ENCODE measurements around the gene CACNB1.
"Not testable (repeated sequence)": the region's sequence is repeated elsewhere in the genome, so short reads cannot be mapped to it uniquely, and the experiment has no call there.

CACNB1 gene

DNA sequence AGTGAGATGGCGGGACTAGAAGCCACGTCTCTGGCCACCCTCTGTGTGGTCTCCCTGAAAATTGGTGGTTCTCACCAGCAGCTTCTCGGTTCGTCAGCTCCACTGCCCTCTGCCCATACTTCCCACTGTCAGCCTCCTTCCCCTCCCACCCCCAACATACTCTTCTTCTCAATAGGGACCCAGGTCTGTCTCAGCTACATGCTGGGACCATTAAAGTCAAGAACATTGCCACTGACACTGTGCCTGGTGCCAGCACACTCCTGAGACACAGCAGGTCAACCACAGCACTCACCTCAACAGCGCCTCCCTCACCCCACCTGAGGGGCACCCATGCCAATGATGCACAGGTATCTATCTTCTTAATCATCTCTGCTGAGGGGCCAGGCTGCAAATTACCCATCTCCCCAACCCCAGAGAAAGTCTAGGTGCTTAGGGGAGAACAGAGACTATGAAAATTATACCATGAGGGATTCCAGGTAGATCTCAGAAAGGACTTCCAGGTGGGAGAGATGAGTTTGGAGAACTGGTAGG, 47.3 kb downstream of the CACNB1 start:
- DNase-seq, result no peak

DNA sequence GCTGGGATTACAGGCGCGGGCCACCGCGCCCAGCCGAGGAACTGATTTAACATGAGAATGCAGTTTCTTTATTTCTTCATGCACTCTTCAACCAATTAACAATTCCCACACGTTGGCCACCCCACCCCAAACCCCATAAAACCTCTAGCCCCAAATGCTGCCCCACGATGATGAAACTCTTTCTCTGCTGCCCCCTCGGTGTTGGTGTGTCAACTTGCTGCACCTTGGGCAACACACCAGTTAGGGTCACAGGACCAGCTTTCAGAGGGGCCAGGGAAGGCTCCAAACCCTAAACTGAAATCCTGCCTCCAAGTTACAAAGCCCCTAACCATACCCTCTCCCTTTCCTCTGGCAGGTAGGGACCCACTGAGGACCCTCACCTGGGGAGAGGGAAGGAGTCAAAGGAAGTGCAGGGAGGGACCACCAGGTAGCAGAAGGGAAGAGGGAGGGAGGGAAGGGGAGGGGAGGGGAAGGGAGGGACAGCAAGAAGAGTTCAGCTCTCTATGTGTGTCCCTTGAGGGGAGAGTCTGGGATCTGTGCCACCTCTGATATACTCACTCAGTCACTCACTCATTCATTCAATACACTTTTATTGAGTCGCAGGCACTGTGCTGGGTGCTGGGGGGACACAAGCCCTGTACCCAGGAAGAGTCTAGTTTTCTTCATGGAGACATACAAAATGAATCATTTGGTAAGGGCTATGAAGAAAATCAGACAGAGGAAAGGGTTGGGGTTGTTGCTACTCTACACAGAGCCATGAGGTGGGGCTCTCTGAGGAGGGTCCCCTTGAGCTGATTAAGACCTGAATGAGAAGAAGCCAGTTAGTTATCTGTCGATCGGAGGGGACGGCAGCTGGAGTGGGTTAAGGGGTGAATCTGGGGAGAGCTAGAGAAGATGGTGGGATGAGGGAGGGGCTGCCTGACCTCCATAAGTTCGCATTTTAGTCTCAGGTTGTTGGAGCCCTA, 50.0 kb downstream of the CACNB1 start:
- DNase-seq, result no peak

GRCh38 chr17:39146273-39146672, 51.2 kb downstream of the CACNB1 start:
- DNase-seq, result no peak

- no peak for DNase-seq
These were observed 52.3 kb downstream of the CACNB1 start for GRCh38 chr17:39145143-39145542.

GRCh38 chr17:39144416-39144840, 53.0 kb downstream of the CACNB1 start:
- no peak for DNase-seq

GRCh38 chr17:39143552-39144093, 53.8 kb downstream of the CACNB1 start:
- no peak for DNase-seq

DNA sequence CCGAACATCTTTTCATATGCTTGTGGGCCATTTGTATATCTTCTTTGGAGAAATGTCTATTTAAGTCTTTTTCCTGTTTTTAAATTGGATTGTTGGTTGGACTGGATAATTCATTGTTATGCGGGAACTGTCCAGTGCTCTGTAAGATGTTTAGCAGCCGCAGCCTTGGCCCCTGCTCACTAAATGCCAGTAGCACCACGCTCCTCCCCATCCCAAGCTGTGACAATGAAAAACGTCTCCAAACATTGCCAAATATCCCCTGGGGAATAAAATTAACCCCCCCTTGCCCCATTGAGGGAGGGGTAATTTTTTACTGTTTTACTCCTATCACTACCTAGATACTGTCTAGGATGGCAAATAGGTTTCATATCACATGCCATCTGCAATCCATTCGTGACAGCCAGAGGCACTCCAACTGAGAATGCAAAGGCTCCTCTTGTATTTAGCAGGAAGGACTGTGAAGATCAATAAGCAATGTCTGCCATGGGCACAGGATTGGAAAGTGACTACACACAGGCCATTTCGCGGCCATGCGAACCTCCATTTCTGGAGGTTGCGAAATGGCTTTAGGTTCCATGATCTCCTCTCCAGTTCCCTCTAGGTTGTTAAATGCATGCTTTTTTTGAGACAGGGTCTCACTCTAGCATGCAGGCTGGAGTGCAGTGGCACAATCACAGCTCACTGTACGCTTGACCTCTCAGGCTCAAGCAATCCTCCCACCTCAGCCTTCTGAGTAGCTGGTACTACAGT, 55.4 kb downstream of the CACNB1 start:
- no peak for DNase-seq

- DNase-seq, result no peak
These were observed 56.2 kb downstream of the CACNB1 start for GRCh38 chr17:39141294-39141693.

DNA sequence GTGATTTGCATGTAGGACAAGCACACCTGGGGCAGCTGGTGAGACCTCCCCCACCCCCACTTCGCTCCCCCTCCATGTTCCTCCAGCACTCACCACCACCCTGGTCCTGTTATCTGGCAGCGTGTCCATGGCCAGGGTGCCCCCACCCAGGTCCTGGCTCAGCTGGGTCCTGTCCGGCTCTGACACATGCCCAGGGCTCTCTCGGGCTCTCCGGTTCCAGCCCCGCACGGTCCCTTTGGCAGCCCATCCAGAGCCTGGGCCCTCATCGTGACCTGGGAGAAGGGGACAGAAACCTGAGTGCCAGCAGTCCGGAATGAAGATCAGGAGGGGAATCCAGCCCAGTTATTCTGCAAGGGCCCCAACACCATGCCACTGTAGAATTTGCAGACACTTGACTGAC, 57.9 kb downstream of the CACNB1 start:
- DNase-seq, result no peak

- DNase-seq, result peak; percentile 91
These were observed 58.3 kb downstream of the CACNB1 start for GRCh38 chr17:39139161-39139511.

DNA sequence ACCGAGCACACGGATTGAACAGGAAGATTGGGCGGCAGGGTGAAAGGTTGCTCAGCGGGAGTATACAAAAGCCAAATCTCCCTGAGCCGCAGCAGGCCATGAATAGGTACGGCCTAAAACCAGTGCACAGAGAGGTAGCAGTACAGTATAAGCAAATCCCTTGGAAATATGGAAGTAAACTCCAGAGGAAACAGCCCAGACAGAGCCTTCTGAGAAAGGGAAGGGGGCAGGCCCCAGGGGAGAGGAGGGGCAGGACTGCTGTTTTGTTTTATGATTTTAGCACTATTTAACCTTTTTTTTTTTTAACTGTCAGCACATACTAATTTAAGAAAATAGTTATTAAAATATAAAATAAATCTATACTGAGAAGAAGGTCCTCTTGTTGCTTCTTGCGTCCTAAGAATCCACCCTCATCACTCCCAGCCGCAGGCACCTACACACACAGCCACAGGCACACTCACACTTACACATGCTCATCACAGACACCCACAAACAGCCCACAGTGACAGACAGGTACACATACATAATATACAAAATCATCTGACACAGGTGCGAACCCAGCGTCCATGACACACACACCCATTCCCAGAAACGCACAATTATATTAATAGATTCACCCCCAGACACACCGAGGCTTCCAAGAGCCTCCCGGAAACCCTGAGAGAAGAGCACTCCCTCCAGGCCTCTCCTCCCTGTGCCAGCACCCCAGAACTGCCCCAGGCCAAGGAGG, 58.9 kb downstream of the CACNB1 start:
- DNase-seq, result no peak

DNA sequence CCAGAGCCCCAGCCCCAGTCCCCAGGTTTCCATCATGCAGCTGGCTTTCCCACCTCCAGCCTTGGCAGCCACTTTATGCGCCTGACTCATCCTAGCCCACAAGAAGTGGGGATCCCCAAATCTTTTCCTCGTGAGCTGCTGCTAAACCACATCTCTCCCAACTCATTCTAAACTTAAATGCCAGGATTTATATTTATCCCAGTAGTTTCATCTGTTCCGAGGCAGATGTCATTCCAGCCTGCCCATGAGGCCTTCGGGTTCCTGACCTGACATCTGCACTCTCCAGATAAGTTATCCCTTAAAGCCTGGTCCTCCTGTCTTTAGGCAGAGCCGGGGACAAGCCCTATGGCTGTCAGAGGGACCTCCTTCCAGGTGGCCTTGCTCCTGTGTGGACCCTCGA, 62.6 kb downstream of the CACNB1 start:
- DNase-seq, result no peak

GRCh38 chr17:39132192-39132610, 65.3 kb downstream of the CACNB1 start:
- peak; percentile 73 for DNase-seq

- DNase-seq, result no peak
These were observed 65.9 kb downstream of the CACNB1 start for GRCh38 chr17:39131616-39132015.

DNA sequence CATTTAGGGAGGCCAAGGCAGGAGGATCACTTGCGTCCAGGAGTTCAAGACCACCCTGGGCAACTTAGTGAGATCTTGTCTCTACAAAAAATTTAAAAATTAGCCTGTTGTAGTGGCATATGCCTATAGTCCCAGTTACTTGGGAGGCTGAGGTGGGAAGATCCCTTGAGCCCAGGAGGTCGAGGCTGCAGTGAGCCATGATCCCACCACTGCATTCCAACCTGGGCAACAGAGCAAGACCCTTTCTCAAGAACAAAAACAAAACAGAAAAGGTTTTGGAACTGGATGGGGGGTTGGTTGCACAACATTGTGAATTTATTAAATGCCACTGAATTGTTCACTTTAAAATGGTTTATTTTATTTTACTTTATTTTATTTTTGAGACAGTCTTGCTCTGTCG, 67.3 kb downstream of the CACNB1 start:
- no peak for DNase-seq

GRCh38 chr17:39129544-39129943, 67.9 kb downstream of the CACNB1 start:
- not testable (repeated sequence) for DNase-seq

GRCh38 chr17:39126436-39126835, 71.0 kb downstream of the CACNB1 start:
- DNase-seq, result no peak

DNA sequence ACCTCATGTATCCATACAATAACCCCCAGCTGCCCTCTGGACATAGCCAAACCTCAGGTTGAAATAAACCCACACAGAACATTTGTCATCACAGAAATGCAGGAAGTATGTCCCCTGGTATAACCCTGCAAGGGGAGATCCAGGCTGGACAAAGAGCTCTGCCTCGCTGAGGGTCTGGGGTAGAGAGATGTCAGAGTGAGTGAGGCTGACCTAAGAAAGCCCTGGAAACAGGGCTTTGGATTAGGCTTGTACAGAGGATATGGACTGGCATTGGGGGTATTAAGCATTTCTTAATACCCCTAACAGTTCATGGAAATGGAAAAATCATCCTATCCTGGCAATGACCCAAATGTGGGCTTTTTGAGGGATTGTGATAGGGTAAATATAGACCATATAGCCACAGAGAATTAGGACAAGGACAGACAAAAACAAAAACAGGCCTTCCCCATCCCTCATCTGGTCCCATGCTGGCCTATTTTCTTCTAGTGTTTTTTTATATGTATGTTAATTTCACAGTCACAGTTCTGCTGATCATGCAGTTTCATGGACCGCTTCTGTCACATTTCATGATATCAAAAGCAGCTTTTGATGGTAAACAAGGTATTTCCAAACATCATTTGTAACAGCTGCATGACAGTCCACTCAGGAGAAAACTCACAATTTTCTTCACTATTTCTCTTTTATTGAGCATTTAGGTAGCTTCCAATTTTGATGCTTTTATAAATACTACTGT, 72.2 kb downstream of the CACNB1 start:
- DNase-seq, result no peak

GRCh38 chr17:39123627-39124026, 73.8 kb downstream of the CACNB1 start:
- DNase-seq, result no peak

Measured in T1000 (cell line).